HCT116 (cell line): Measurements from ENCODE around the gene RYR3.

Experiments
- EZH2 ChIP-seq: fragments of 200-600 bp; sonication (generic); IDR thresholded peaks from 2 replicates; pipeline ENCODE4 v1.6.1; 2017; ENCODE audit warnings: antibody characterized with exemption, mixed run types
- EZH2phosphoT487 ChIP-seq: fragments of 200-600 bp; IDR thresholded peaks from 2 replicates; pipeline ENCODE4 v1.6.1; 2018; ENCODE audit warnings: antibody characterized with exemption, borderline replicate concordance
- JUND ChIP-seq: IDR thresholded peaks from 2 replicates; pipeline ENCODE4 v1.6.1; 2012
- POLR2A ChIP-seq: IDR thresholded peaks from 2 replicates; pipeline ENCODE4 v1.7.0; 2011; ENCODE audit warnings: borderline replicate concordance; ENCODE audit not compliant: insufficient read depth, insufficient read length; ENCODE audit errors: extremely low read depth
- POLR2AphosphoS5 ChIP-seq: IDR thresholded peaks from 2 replicates; pipeline ENCODE4 v1.6.1; 2011; ENCODE audit warnings: mild to moderate bottlenecking, low read depth, low read length, moderate library complexity
- RAD21 ChIP-seq: IDR thresholded peaks from 2 replicates; pipeline ENCODE4 v1.6.1; 2012; ENCODE audit warnings: low read depth, mild to moderate bottlenecking
- SRF ChIP-seq: IDR thresholded peaks from 2 replicates; pipeline ENCODE4 v1.6.1; 2012; ENCODE audit warnings: low read depth
- ZNF274 ChIP-seq: fragments of 200-500 bp; sonication (Bioruptor generic); IDR thresholded peaks from 2 replicates; pipeline ENCODE4 v1.6.1; 2014; ENCODE audit warnings: mild to moderate bottlenecking, low read depth, low read length, inconsistent platforms
- TF ChIP-seq, protein P1 (sequence below): IDR thresholded peaks from 2 replicates; pipeline ENCODE4 v1.6.1; 2012; ENCODE audit warnings: low read depth
- TF ChIP-seq, protein P2 (sequence below): IDR thresholded peaks from 2 replicates; pipeline ENCODE4 v1.6.1; 2012
- TF ChIP-seq, protein P3 (sequence below), 3 experiments: fragments of 200-600 bp in 1 of 3; sonication (generic) in 1 of 3; IDR thresholded peaks in 2 of 3; conservative IDR thresholded peaks in 1 of 3; 2 replicates each; pipeline ENCODE4 v1.5.1; 2012 to 2017; ENCODE audit warnings: low read depth in 2 of 3, low read length in 2 of 3, antibody characterized with exemption in 1 of 3, borderline replicate concordance in 1 of 3, control low read depth in 1 of 3, mild to moderate bottlenecking in 1 of 3, mixed read lengths in 1 of 3, mixed run types in 1 of 3, moderate library complexity in 1 of 3; ENCODE audit not compliant: insufficient read depth in 1 of 3

DNA sequence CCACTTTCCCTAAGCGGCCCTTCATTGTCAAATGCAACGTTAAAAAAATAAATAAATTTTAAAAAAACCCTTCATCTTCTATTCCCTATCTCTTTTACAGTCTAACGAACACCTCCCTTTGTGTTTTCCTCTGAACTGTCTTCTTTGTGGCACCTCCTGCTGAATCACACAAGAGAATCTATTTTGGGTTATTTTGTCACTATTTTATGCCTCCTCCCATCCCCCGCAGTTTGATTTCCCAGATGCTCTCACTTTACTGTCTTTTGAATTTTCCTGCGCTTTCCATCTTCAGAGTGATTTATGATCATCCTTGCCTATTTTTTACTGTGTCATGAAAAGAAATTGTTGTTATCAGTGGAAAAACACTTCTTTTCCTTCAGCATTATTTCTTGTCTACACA, 32.5 kb downstream of the RYR3 start:
- TF ChIP-seq, protein P1, sequence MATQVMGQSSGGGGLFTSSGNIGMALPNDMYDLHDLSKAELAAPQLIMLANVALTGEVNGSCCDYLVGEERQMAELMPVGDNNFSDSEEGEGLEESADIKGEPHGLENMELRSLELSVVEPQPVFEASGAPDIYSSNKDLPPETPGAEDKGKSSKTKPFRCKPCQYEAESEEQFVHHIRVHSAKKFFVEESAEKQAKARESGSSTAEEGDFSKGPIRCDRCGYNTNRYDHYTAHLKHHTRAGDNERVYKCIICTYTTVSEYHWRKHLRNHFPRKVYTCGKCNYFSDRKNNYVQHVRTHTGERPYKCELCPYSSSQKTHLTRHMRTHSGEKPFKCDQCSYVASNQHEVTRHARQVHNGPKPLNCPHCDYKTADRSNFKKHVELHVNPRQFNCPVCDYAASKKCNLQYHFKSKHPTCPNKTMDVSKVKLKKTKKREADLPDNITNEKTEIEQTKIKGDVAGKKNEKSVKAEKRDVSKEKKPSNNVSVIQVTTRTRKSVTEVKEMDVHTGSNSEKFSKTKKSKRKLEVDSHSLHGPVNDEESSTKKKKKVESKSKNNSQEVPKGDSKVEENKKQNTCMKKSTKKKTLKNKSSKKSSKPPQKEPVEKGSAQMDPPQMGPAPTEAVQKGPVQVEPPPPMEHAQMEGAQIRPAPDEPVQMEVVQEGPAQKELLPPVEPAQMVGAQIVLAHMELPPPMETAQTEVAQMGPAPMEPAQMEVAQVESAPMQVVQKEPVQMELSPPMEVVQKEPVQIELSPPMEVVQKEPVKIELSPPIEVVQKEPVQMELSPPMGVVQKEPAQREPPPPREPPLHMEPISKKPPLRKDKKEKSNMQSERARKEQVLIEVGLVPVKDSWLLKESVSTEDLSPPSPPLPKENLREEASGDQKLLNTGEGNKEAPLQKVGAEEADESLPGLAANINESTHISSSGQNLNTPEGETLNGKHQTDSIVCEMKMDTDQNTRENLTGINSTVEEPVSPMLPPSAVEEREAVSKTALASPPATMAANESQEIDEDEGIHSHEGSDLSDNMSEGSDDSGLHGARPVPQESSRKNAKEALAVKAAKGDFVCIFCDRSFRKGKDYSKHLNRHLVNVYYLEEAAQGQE, result no peak
- TF ChIP-seq, protein P2, sequence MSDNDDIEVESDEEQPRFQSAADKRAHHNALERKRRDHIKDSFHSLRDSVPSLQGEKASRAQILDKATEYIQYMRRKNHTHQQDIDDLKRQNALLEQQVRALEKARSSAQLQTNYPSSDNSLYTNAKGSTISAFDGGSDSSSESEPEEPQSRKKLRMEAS, result no peak
- TF ChIP-seq, protein P3, sequence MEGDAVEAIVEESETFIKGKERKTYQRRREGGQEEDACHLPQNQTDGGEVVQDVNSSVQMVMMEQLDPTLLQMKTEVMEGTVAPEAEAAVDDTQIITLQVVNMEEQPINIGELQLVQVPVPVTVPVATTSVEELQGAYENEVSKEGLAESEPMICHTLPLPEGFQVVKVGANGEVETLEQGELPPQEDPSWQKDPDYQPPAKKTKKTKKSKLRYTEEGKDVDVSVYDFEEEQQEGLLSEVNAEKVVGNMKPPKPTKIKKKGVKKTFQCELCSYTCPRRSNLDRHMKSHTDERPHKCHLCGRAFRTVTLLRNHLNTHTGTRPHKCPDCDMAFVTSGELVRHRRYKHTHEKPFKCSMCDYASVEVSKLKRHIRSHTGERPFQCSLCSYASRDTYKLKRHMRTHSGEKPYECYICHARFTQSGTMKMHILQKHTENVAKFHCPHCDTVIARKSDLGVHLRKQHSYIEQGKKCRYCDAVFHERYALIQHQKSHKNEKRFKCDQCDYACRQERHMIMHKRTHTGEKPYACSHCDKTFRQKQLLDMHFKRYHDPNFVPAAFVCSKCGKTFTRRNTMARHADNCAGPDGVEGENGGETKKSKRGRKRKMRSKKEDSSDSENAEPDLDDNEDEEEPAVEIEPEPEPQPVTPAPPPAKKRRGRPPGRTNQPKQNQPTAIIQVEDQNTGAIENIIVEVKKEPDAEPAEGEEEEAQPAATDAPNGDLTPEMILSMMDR (IDR thresholded peaks at IDR 0.05 in 2 of 3, conservative IDR thresholded peaks at IDR 0.05 in 1 of 3; ENCODE audit: borderline replicate concordance in 1 of 3, insufficient read depth in 1 of 3, low read depth in 2 of 3, low read length in 2 of 3), result no peak
- TF ChIP-seq EZH2 (no peak), POLR2A (no peak), POLR2AphosphoS5 (no peak), RAD21 (no peak), JUND (no peak), SRF (no peak), ZNF274 (no peak), EZH2phosphoT487 (no peak)
